ENCODE results near the gene PARP8.
"Not testable (repeated sequence)": the region's sequence is repeated elsewhere in the genome, so short reads cannot be mapped to it uniquely, and the experiment has no call there.

Gene PARP8

GRCh38 chr5:50727149-50727496 is 60.7 kb downstream of the PARP8 start:
- DNase-seq (ENCODE audit: low read depth): no peak

DNA sequence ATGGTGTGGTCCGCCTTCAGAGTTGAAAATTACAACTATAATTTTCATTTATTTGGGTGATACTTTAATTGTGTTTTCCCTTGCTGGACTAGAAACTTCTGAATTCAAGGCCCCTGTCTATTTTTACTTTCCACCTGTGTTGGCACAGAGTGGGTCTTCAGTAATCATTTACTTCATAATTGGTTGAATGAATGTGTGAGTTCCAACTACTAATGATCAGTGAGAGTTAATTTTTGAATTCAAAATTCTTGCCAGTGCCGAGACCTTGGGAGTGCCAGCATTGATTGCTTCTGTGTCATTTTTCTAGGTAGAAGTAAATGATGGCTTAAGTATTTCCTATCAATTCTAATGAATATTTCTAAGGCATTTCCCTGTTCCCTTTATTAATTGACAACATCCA is 61.4 kb downstream of the PARP8 start:
- DNase-seq (ENCODE audit: low read depth): no peak

GRCh38 chr5:50730336-50730735 is 63.9 kb downstream of the PARP8 start:
- no peak for DNase-seq (ENCODE audit: low read depth)

DNA sequence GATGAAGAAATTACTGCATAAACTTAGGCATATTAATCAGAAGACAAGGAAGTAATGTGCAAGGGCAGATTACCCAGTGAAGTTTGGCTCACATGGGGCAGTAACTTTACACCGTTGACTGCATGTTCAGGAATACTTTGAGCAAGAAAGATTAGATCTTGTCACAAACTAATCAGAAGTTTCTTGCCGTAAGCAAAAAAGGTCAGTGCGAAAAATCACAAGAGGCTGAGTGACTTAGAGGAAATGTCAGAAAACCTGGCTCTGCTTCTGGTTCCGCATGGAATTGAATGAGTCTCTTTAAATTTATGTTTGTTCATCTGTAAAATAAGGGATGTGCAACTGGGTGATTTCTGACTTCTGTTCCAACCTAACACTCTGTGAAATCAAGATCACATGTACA is 64.4 kb downstream of the PARP8 start:
- no peak for DNase-seq (ENCODE audit: low read depth)

GRCh38 chr5:50733741-50734140 is 67.3 kb downstream of the PARP8 start:
- DNase-seq (ENCODE audit: low read depth): no peak

GRCh38 chr5:50738864-50739263 is 72.4 kb downstream of the PARP8 start:
- no peak for DNase-seq (ENCODE audit: low read depth)

DNA sequence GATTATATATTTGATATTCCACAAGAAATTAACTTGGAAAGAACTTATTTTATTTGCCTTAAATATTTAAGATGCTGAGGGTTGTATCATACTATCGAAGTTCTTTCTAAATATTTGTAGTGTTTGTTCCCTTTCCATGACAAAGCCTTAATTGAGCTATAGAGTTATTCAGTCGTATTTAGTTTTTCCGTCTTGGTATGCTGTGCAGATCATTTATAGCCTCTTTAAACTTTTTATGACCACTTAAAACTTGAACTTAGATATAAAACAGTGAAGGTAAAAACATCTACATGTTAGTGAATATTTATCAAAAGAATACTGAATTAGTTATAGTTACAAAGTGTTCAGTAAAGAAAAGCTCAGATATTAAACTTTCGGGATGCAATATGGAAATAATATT is 74.4 kb downstream of the PARP8 start:
- no peak for DNase-seq (ENCODE audit: low read depth)

DNA sequence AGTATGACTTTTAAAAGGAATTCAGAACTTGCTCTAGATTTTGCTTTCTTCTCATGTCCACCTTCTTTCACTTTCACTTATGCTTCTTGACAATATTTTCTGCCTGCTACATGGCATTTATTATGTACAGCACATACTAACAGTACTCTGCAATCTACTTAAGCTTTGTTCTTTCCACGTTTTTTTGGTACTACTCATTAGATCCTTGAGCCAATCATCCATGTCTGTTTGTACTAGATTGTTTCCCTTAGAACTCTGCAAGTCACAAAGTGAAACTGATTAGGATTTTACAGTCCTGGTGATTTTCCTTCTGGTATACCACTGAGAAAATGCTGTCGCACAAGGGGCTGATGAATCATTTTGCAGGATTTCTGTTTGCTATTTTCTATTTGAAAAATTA is 78.3 kb downstream of the PARP8 start:
- no peak for DNase-seq (ENCODE audit: low read depth)

DNA sequence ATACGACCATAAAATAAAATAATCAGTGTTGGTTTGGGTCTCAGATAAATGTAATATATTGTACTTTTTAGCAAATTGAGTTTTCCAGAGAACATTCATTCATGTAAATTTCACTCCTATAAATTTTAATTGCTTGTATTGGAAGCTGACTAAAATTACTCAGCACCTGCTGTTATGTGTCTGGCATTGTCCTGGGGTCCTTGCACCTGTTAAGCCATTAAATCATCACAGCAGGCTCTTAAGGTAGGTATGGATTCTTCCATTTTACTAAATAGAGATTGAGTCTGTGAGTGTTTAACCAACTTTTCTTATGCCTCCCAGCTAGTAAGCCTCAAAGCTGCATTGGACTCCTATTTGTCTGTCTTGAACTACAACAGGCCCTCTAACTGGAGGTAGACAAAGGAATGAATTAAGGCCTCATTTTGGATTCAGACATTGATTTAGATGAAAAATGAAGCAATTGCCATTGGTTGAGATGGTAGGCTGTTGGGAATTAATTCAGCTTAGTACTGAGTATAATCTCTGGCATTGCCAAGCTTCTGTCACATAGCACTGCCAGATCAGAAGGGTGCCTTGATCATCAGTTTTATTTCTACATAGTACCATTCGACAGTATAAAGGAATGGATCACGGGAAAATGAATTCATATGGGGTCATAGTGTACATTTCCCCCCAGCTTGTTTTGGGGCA is 78.9 kb downstream of the PARP8 start:
- DNase-seq (ENCODE audit: low read depth): no peak

GRCh38 chr5:50749181-50749580 is 82.7 kb downstream of the PARP8 start:
- DNase-seq (ENCODE audit: low read depth): no peak

GRCh38 chr5:50749873-50750272 is 83.4 kb downstream of the PARP8 start:
- no peak for DNase-seq (ENCODE audit: low read depth)

- DNase-seq (ENCODE audit: low read depth): no peak
Observed at GRCh38 chr5:50751064-50751657, 84.7 kb downstream of the PARP8 start.

GRCh38 chr5:50752800-50753199 is 86.4 kb downstream of the PARP8 start:
- DNase-seq (ENCODE audit: low read depth): no peak

- DNase-seq (ENCODE audit: low read depth): no peak
Observed at GRCh38 chr5:50759526-50760270, 93.3 kb downstream of the PARP8 start.

GRCh38 chr5:50763351-50763750 is 96.9 kb downstream of the PARP8 start:
- DNase-seq (ENCODE audit: low read depth): no peak

DNA sequence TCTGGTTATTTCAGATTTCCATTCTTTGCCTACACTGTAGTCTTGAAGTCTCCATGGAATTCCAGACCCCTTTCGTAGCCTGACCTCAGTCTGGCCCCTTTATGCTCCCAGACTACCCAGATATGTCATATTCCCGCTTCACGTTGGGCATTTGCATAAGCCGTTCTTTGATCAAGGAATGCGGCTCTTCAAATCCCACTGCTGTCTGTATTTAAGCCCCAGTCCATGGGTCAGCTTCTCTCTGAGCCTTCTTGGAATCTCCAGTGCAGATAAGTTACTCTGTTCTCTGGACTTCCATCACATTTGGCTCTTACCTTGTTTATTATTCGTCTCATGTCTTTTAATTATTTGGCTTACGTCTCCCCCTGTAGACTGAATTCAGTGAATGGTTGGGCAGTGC is 97.4 kb downstream of the PARP8 start:
- DNase-seq (ENCODE audit: low read depth): no peak

DNA sequence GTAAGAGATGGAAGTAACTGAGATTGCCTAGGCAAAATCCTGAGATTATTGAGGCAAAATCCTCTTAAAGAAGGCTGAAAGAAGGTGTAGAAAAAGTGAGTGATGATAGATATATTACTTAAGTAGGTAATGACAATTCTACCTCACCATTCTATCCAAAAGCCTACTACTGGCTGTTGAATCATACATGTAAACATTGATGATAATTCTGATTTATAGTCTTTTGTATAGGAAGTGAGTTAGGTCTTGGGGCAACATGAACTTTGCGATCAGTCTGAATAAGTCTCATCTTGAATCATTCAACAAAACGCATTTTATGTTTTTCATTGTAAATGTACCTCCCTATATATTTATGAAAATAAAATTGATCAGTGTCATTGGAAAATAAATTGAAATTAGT is 99.6 kb downstream of the PARP8 start:
- DNase-seq (ENCODE audit: low read depth): no peak

GRCh38 chr5:50766462-50766861 is 100.0 kb downstream of the PARP8 start:
- DNase-seq (ENCODE audit: low read depth): no peak

DNA sequence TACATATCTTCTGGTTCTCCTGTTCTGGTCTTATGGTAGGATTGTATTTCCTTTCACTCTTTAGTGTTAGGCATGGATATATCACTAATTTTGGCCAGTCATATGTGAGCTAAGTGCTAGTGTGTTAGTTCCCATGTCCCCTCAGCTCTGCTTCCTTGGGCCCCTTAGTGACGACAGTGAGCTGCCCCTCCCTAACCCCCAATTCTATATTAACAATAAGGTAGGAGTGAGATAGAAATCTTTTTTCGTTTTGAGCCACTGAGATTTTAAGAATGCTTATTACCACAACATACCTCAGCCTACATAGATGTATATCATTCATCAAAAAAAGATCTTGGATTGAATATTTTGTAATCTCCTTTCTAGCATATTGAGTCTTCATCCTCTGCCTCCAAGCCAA is 100.5 kb downstream of the PARP8 start:
- DNase-seq (ENCODE audit: low read depth): no peak

DNA sequence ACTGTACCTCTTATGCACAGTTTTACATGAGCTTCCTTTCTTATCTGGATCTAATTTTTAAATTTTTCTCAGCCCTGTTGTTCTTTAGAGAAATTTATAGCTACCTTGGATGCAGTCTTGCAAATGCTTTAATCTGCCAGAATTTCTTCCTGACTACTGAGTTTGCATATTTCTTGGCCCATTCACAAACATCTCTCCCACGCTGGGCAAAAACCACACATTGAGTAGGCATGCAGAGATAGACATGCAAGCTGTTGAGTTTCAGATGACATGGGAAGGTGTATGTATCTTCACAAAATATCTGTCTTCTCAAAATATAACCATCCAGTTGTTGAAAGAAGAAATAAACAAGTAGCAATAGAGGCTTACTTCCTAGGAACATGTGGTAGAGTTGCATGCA is 101.2 kb downstream of the PARP8 start:
- no peak for DNase-seq (ENCODE audit: low read depth)

GRCh38 chr5:50768634-50769033 is 102.2 kb downstream of the PARP8 start:
- no peak for DNase-seq (ENCODE audit: low read depth)

DNA sequence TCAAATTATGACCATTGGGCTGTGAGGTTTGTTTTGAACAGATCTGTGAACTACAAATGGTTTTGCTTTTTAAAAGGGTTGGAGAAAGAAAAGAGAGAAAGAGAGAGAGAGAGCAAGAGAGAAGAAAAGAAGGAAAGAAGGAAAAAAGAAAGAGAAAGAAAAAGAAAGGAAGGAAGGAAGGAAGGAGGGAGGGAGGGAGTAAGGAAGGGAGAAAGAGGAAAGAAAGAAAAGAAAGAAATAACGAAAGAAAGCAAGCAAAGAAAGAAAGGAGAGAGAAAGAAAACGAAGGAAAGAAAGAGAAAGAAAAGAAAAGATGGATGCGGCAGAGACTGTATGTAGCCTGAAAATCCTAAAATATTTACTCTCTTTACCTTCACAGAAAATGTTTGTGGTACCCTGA is 104.0 kb downstream of the PARP8 start:
- DNase-seq (ENCODE audit: low read depth): no peak

DNA sequence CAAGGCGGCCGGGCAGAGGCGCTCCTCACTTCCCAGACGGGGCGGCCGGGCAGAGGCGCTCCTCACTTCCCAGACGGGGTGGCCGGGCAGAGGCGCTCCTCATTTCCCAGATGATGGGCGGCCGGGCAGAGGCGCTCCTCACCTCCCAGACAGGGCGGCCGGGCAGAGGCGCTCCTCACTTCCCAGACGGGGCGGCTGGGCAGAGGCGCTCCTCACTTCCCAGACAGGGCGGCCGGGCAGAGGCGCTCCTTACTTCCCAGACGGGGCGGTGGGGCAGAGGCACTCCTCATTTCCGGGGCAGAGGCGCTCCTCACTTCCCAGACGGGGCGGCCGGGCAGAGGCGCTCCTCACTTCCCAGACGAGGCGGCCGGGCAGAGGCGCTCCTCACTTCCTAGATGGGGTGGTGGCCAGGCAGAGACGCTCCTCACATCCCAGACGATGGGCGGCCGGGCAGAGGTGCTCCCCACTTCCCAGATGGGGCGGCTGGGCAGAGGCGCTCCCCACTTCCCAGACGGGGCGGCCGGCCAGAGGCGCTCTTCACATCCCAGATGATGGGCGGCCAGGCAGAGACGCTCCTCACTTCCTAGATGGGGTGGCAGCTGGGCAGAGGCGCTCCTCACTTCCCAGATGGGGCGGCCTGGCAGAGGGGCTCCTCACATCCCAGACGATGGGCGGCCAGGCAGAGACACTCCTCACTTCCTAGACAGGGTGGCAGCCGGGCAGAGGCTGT is 108.2 kb downstream of the PARP8 start:
- not testable (repeated sequence) for DNase-seq (ENCODE audit: low read depth)

Measured in GM04504 (cell line).